ENCODE data around the gene ANAPC7.

GRCh38 chr12:110361216-110361615 lies 42.3 kb downstream of the ANAPC7 start:
- TF ChIP-seq ZNF565 (CRISPR knock-in tag; conservative IDR thresholded peaks at IDR 0.05; ENCODE audit: low read depth) (no peak), RARB (CRISPR knock-in tag; IDR thresholded peaks at IDR 0.05) (no peak), SNAI2 (CRISPR knock-in tag; IDR thresholded peaks at IDR 0.05) (no peak), BACH2 (CRISPR knock-in tag; IDR thresholded peaks at IDR 0.05; ENCODE audit: borderline replicate concordance) (no peak), GLIS3 (CRISPR knock-in tag; IDR thresholded peaks at IDR 0.05) (no peak), ESRRG (CRISPR knock-in tag; IDR thresholded peaks at IDR 0.05) (no peak), OSR1 (CRISPR knock-in tag; IDR thresholded peaks at IDR 0.05) (no peak)
